GM10266 (cell line): Measurements from ENCODE around the gene CELA2B.
"Not testable (repeated sequence)": the region's sequence is repeated elsewhere in the genome, so short reads cannot be mapped to it uniquely, and the experiment has no call there.

Experiments used
- DNase-seq: peaks from one replicate; pipeline ENCODE4 v3.0.0; 2012; ENCODE audit errors: extremely low spot score
- TF ChIP-seq, protein P1 (sequence below): IDR thresholded peaks from 2 replicates; pipeline ENCODE4 v1.5.1; 2012; ENCODE audit warnings: mild to moderate bottlenecking, low read depth; ENCODE audit not compliant: control insufficient read depth, insufficient read depth; ENCODE audit errors: missing control alignments

The CELA2B gene

GRCh38 chr1:15431571-15431948 lies 44.3 kb upstream of the CELA2B start:
- TF ChIP-seq, protein P1, sequence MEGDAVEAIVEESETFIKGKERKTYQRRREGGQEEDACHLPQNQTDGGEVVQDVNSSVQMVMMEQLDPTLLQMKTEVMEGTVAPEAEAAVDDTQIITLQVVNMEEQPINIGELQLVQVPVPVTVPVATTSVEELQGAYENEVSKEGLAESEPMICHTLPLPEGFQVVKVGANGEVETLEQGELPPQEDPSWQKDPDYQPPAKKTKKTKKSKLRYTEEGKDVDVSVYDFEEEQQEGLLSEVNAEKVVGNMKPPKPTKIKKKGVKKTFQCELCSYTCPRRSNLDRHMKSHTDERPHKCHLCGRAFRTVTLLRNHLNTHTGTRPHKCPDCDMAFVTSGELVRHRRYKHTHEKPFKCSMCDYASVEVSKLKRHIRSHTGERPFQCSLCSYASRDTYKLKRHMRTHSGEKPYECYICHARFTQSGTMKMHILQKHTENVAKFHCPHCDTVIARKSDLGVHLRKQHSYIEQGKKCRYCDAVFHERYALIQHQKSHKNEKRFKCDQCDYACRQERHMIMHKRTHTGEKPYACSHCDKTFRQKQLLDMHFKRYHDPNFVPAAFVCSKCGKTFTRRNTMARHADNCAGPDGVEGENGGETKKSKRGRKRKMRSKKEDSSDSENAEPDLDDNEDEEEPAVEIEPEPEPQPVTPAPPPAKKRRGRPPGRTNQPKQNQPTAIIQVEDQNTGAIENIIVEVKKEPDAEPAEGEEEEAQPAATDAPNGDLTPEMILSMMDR, result no peak
- DNase-seq, result no peak

- TF ChIP-seq, protein P1, result no peak
- no peak for DNase-seq
Measured at GRCh38 chr1:15432324-15432723, 43.6 kb upstream of the CELA2B start.

DNA sequence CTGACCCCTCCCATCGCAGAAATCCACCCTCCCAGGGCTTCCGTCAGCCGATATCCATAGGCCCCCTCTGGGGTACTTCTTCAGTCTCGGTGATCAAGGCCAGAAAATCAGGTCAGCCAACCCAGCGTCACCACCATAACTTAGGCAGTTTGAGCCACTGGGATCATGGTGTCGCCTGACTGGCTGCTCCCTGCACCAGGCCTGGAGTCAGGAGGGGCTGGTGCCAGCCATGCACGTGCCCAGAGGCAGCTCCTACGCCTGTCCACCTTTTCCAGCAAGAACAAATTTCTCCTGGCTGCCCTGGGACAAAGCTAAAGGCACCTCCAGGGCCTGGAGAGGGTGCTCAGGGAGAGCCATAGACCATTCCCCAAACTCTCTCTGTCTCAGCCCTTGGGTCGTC lies 42.4 kb upstream of the CELA2B start:
- no peak for DNase-seq
- TF ChIP-seq, protein P1, result no peak

- not testable (repeated sequence) for DNase-seq
Measured at GRCh38 chr1:15434739-15435138, 41.2 kb upstream of the CELA2B start.

- DNase-seq, result no peak
- TF ChIP-seq, protein P1, result no peak
Measured at GRCh38 chr1:15435239-15436077, 40.4 kb upstream of the CELA2B start.

DNA sequence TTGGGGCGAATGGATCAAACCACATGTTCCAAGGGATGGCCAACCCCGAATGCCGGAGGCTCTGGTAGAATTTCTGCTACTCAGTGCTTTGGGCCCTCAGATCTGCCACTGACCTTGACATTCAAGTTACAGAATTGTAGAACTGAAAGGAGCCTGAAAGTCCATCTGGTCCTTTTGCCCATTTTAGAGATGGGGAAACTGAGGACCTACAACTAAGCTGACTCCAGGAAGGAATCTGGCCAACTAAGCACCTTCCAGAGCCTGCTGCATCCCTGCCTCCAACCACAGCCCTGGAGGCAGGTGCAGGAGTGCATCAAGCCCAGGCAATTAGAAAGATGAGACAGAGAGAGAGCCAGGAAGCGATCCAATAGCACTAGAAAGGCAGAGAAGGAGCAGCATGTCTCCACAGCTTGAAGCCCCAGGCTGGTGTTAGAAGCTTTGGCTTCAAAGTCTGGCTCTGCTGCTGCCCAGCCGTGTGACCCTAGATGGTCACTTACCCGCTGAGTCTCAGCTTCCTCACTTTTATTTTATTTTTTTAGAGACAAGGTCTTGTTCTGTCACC lies 38.9 kb upstream of the CELA2B start:
- no peak for DNase-seq
- TF ChIP-seq, protein P1, result no peak

DNA sequence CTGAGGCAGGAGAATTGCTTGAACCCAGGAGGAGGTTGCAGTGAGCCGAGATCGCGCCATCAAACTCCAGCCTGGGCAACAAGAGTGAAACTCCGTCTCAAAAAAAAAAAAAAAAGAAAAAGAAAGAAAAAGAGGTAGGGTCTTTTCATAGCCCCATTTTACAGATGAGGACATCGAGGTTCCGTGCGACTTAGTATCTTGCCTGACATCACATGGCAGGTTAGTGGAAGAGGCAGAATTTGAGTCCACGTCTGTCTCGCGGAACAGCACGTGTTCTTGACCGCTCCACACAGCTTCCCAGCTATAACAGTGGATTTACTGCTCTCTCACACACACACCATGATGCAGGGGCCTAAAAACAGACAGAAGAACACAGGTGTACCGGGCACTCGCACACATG lies 36.6 kb upstream of the CELA2B start:
- DNase-seq, result no peak
- TF ChIP-seq, protein P1, result no peak

GRCh38 chr1:15440357-15440756 lies 35.5 kb upstream of the CELA2B start:
- TF ChIP-seq, protein P1, result no peak
- DNase-seq, result no peak
